Measurements from ENCODE around the gene BPIFB6.

The BPIFB6 gene

GRCh38 chr20:33014336-33015113 lies 16.9 kb upstream of the BPIFB6 start:
- in situ Hi-C loops (cut with MboI; ENCODE audit: low sequenced_read_pairs): loop anchor here (10.0 to 25.0 kb wide), 2 partner anchors 110 to 227 kb away; no protein-coding TSS in a partner anchor

- in situ Hi-C loops (cut with MboI; ENCODE audit: low sequenced_read_pairs): loop anchor here (10.0 to 25.0 kb wide), 2 partner anchors 110 to 228 kb away; no protein-coding TSS in a partner anchor
Observed at GRCh38 chr20:33015114-33015484, 16.3 kb upstream of the BPIFB6 start.

GRCh38 chr20:33015700-33016580 lies 15.5 kb upstream of the BPIFB6 start:
- in situ Hi-C loops (cut with MboI; ENCODE audit: low sequenced_read_pairs): loop anchor here (10.0 to 25.0 kb wide), 2 partner anchors 111 to 229 kb away; no protein-coding TSS in a partner anchor

GRCh38 chr20:33016581-33017109 lies 14.8 kb upstream of the BPIFB6 start:
- in situ Hi-C loops (cut with MboI; ENCODE audit: low sequenced_read_pairs): loop anchor here (10.0 to 25.0 kb wide), 2 partner anchors 112 to 229 kb away; no protein-coding TSS in a partner anchor

- in situ Hi-C loops (cut with MboI; ENCODE audit: low sequenced_read_pairs): loop anchor here (10.0 to 25.0 kb wide), 2 partner anchors 113 to 230 kb away; no protein-coding TSS in a partner anchor
Observed at GRCh38 chr20:33017542-33017941, 13.9 kb upstream of the BPIFB6 start.

GRCh38 chr20:33018169-33018931 lies 13.1 kb upstream of the BPIFB6 start:
- in situ Hi-C loops (cut with MboI; ENCODE audit: low sequenced_read_pairs): loop anchor here (10.0 to 25.0 kb wide), 2 partner anchors 114 to 231 kb away; no protein-coding TSS in a partner anchor

GRCh38 chr20:33019465-33020277 lies 11.8 kb upstream of the BPIFB6 start:
- in situ Hi-C loops (cut with MboI; ENCODE audit: low sequenced_read_pairs): loop anchor here (10.0 to 25.0 kb wide), 2 partner anchors 115 to 232 kb away; no protein-coding TSS in a partner anchor

GRCh38 chr20:33020278-33021161 lies 10.9 kb upstream of the BPIFB6 start:
- in situ Hi-C loops (cut with MboI; ENCODE audit: low sequenced_read_pairs): loop anchor here (25.0 kb wide), 1 partner anchor 233 kb away; no protein-coding TSS in a partner anchor

- in situ Hi-C loops (cut with MboI; ENCODE audit: low sequenced_read_pairs): loop anchor here (25.0 kb wide), 1 partner anchor 235 kb away; no protein-coding TSS in a partner anchor
Observed at GRCh38 chr20:33021879-33022278, 9.6 kb upstream of the BPIFB6 start.

- in situ Hi-C loops (cut with MboI; ENCODE audit: low sequenced_read_pairs): loop anchor here (25.0 kb wide), 1 partner anchor 235 kb away; no protein-coding TSS in a partner anchor
Observed at GRCh38 chr20:33022289-33022688, 9.2 kb upstream of the BPIFB6 start.

GRCh38 chr20:33022694-33023438 lies 8.6 kb upstream of the BPIFB6 start:
- in situ Hi-C loops (cut with MboI; ENCODE audit: low sequenced_read_pairs): loop anchor here (25.0 kb wide), 1 partner anchor 236 kb away; no protein-coding TSS in a partner anchor

- in situ Hi-C loops (cut with MboI; ENCODE audit: low sequenced_read_pairs): loop anchor here (25.0 kb wide), 1 partner anchor 236 kb away; no protein-coding TSS in a partner anchor
Observed at GRCh38 chr20:33023439-33024242, 7.8 kb upstream of the BPIFB6 start.

GRCh38 chr20:33024243-33024560 lies 7.2 kb upstream of the BPIFB6 start:
- in situ Hi-C loops (cut with MboI; ENCODE audit: low sequenced_read_pairs): loop anchor here (25.0 kb wide), 1 partner anchor 237 kb away; no protein-coding TSS in a partner anchor

- in situ Hi-C loops (cut with MboI; ENCODE audit: low sequenced_read_pairs): loop anchor here (25.0 kb wide), 1 partner anchor 237 kb away; no protein-coding TSS in a partner anchor
Observed at GRCh38 chr20:33024609-33025317, 6.7 kb upstream of the BPIFB6 start.

GRCh38 chr20:33025318-33025876 lies 6.1 kb upstream of the BPIFB6 start:
- in situ Hi-C loops (cut with MboI; ENCODE audit: low sequenced_read_pairs): no loop called here

Data from HL-60/S4 (cell line).